WTC11 (cell line): ENCODE results near the gene CPPED1. TPM values are rescaled to one million over a fixed set of nuclear protein-coding genes. Genes with fewer than 3 reads are reported as not detected.

Experiments used
- ATAC-seq: fragments of 200-7000 bp; cut with Tn5 transposase; 2 replicates; pipeline ENCODE4 v1.10.0; 2021; ENCODE audit warnings: mild to moderate bottlenecking, moderate library complexity
- CTCF ChIA-PET: fragments of 300-600 bp; sonication (Branson Sonifier 250); formaldehyde crosslinking; loops from one replicate; lab custom pipeline; 2021; ENCODE audit warnings: antibody characterized with exemption; lab: Charles Lee
- POLR2A ChIA-PET: fragments of 350-600 bp; sonication (Branson Sonifier 250); formaldehyde crosslinking; loops from one replicate; lab custom pipeline; 2021; ENCODE audit warnings: antibody characterized with exemption; lab: Charles Lee
- DNase-seq: peaks from one replicate; pipeline ENCODE4 v3.0.0; 2021; ENCODE audit warnings: low spot score
- H3K27ac Mint-ChIP-seq: 2 replicates; pipeline ENCODE4 v1.8.0; 2021; ENCODE audit warnings: mixed read lengths
- H3K27me3 Mint-ChIP-seq: 2 replicates; pipeline ENCODE4 v1.8.0; 2021; ENCODE audit warnings: low read depth, mild to moderate bottlenecking, moderate library complexity, mixed read lengths
- H3K36me3 Mint-ChIP-seq: 2 replicates; pipeline ENCODE4 v1.8.0; 2021; ENCODE audit warnings: mixed read lengths
- H3K4me1 Mint-ChIP-seq: 2 replicates; pipeline ENCODE4 v1.8.0; 2022; ENCODE audit warnings: mixed read lengths
- H3K4me3 Mint-ChIP-seq: 2 replicates; pipeline ENCODE4 v1.8.0; 2021; ENCODE audit warnings: mild to moderate bottlenecking, moderate library complexity, mixed read lengths
- H3K9me3 Mint-ChIP-seq: 2 replicates; pipeline ENCODE4 v1.8.0; 2021; ENCODE audit warnings: mixed read lengths
- ESRRA ChIP-seq: sonication (generic); formaldehyde crosslinking; IDR thresholded peaks from 2 replicates; pipeline ENCODE4 v1.8.1; 2022; ENCODE audit warnings: mild to moderate bottlenecking, missing genetic modification reagents, borderline replicate concordance
- FOXK1 ChIP-seq: sonication (generic); formaldehyde crosslinking; IDR thresholded peaks from 2 replicates; pipeline ENCODE4 v1.8.0; 2022; ENCODE audit warnings: mild to moderate bottlenecking, moderate library complexity, missing genetic modification reagents
- FOXP1 ChIP-seq: sonication (generic); formaldehyde crosslinking; IDR thresholded peaks from 2 replicates; pipeline ENCODE4 v1.8.0; 2022; ENCODE audit warnings: missing genetic modification reagents, mild to moderate bottlenecking, moderate library complexity, borderline replicate concordance
- IRF2 ChIP-seq: sonication (generic); formaldehyde crosslinking; IDR thresholded peaks from 2 replicates; pipeline ENCODE4 v1.8.0; 2022; ENCODE audit warnings: low read depth, missing genetic modification reagents, borderline replicate concordance
- NFYB ChIP-seq: sonication (generic); formaldehyde crosslinking; conservative IDR thresholded peaks from 2 replicates; pipeline ENCODE4 v1.8.0; 2022; ENCODE audit warnings: low read depth, missing genetic modification reagents
- NR2C2 ChIP-seq: sonication (generic); formaldehyde crosslinking; IDR thresholded peaks from 2 replicates; pipeline ENCODE4 v1.8.0; 2022; ENCODE audit warnings: mild to moderate bottlenecking, missing genetic modification reagents
- OVOL2 ChIP-seq: fragments of 250-450 bp; sonication (Bioruptor Pico); IDR thresholded peaks from 2 replicates; pipeline ENCODE4 v1.9.0; 2021; ENCODE audit warnings: mild to moderate bottlenecking, borderline replicate concordance
- SMAD4 ChIP-seq: sonication (generic); formaldehyde crosslinking; IDR thresholded peaks from 2 replicates; pipeline ENCODE4 v1.8.0; 2022; ENCODE audit warnings: mild to moderate bottlenecking, missing genetic modification reagents
- SP1 ChIP-seq: sonication (generic); formaldehyde crosslinking; conservative IDR thresholded peaks from 2 replicates; pipeline ENCODE4 v1.8.1; 2022; ENCODE audit warnings: missing genetic modification reagents
- TEAD4 ChIP-seq: sonication (generic); formaldehyde crosslinking; IDR thresholded peaks from 2 replicates; pipeline ENCODE4 v1.8.0; 2022; ENCODE audit warnings: mild to moderate bottlenecking, missing genetic modification reagents
- ZBTB21 ChIP-seq: sonication (generic); formaldehyde crosslinking; IDR thresholded peaks from 2 replicates; pipeline ENCODE4 v1.8.1; 2023; ENCODE audit warnings: mild to moderate bottlenecking, missing genetic modification reagents, borderline replicate concordance
- ZNF138 ChIP-seq: sonication (generic); formaldehyde crosslinking; conservative IDR thresholded peaks from 2 replicates; pipeline ENCODE4 v1.8.1; 2022; ENCODE audit warnings: mild to moderate bottlenecking, moderate library complexity, missing genetic modification reagents
- ZNF219 ChIP-seq: sonication (generic); formaldehyde crosslinking; IDR thresholded peaks from 2 replicates; pipeline ENCODE4 v1.8.0; 2023; ENCODE audit warnings: missing genetic modification reagents, mild to moderate bottlenecking, borderline replicate concordance
- total RNA-seq: library from RNA; stranded (reverse); gene quantifications from 3 replicates; pipeline ENCODE4 v1.2.3, GENCODE V29; 2021
- TF ChIP-seq, protein P1 (sequence below): sonication (generic); formaldehyde crosslinking; IDR thresholded peaks from 2 replicates; pipeline ENCODE4 v1.8.1; 2022; ENCODE audit warnings: mild to moderate bottlenecking, missing genetic modification reagents, moderate library complexity, borderline replicate concordance
- TF ChIP-seq, protein P2 (sequence below): sonication (generic); formaldehyde crosslinking; IDR thresholded peaks from 2 replicates; pipeline ENCODE4 v1.8.1; 2023; ENCODE audit warnings: mild to moderate bottlenecking, missing genetic modification reagents
- TF ChIP-seq, protein P3 (sequence below): sonication (generic); formaldehyde crosslinking; IDR thresholded peaks from 2 replicates; pipeline ENCODE4 v1.8.0; 2022; ENCODE audit warnings: mild to moderate bottlenecking, missing genetic modification reagents
- TF ChIP-seq, protein P4 (sequence below): fragments of 250-450 bp; sonication (Bioruptor Pico); IDR thresholded peaks from 2 replicates; pipeline ENCODE4 v1.8.0; 2021; ENCODE audit warnings: mild to moderate bottlenecking
- TF ChIP-seq, protein P5 (sequence below): sonication (generic); formaldehyde crosslinking; IDR thresholded peaks from 2 replicates; pipeline ENCODE4 v1.8.1; 2022; ENCODE audit warnings: missing genetic modification reagents, borderline replicate concordance
- TF ChIP-seq, protein P6 (sequence below): sonication (generic); formaldehyde crosslinking; IDR thresholded peaks from 2 replicates; pipeline ENCODE4 v1.8.0; 2023; ENCODE audit warnings: missing genetic modification reagents, mild to moderate bottlenecking, borderline replicate concordance
- TF ChIP-seq, protein P7 (sequence below): sonication (generic); formaldehyde crosslinking; IDR thresholded peaks from 2 replicates; pipeline ENCODE4 v1.8.1; 2023; ENCODE audit warnings: mild to moderate bottlenecking, missing genetic modification reagents

The CPPED1 gene
- total RNA-seq, 1 experiment from 2014 or later, result 8.8 TPM

DNA sequence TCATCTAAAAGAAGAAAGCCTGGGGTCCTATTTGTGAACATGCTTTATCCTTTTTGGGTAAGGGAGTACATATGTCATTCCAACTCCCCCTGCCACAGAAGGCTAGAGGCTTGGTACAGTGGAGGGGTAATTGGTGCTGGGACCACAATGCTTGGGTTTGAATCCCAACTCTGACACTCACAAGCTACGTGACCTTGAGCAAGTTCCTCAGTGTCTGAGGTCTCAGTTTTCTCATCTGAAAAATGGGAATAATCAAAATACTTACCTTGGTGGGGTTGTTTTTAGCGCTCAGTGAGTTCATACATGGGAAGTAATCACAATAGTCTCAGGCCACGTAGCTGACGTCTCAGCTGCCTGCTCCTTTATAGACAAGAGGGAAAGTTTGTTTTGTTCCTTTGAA, 150.8 kb downstream of the CPPED1 start (continued):
- TF ChIP-seq, protein P1, sequence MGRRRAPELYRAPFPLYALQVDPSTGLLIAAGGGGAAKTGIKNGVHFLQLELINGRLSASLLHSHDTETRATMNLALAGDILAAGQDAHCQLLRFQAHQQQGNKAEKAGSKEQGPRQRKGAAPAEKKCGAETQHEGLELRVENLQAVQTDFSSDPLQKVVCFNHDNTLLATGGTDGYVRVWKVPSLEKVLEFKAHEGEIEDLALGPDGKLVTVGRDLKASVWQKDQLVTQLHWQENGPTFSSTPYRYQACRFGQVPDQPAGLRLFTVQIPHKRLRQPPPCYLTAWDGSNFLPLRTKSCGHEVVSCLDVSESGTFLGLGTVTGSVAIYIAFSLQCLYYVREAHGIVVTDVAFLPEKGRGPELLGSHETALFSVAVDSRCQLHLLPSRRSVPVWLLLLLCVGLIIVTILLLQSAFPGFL, result no peak
- TF ChIP-seq OVOL2, result no peak
- TF ChIP-seq, protein P2, sequence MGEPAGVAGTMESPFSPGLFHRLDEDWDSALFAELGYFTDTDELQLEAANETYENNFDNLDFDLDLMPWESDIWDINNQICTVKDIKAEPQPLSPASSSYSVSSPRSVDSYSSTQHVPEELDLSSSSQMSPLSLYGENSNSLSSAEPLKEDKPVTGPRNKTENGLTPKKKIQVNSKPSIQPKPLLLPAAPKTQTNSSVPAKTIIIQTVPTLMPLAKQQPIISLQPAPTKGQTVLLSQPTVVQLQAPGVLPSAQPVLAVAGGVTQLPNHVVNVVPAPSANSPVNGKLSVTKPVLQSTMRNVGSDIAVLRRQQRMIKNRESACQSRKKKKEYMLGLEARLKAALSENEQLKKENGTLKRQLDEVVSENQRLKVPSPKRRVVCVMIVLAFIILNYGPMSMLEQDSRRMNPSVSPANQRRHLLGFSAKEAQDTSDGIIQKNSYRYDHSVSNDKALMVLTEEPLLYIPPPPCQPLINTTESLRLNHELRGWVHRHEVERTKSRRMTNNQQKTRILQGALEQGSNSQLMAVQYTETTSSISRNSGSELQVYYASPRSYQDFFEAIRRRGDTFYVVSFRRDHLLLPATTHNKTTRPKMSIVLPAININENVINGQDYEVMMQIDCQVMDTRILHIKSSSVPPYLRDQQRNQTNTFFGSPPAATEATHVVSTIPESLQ (CRISPR knock-in tag), result no peak
- TF ChIP-seq, protein P3, sequence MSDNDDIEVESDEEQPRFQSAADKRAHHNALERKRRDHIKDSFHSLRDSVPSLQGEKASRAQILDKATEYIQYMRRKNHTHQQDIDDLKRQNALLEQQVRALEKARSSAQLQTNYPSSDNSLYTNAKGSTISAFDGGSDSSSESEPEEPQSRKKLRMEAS (CRISPR knock-in tag), result no peak
- TF ChIP-seq ZNF219 (CRISPR knock-in tag), result no peak
- TF ChIP-seq, protein P4, sequence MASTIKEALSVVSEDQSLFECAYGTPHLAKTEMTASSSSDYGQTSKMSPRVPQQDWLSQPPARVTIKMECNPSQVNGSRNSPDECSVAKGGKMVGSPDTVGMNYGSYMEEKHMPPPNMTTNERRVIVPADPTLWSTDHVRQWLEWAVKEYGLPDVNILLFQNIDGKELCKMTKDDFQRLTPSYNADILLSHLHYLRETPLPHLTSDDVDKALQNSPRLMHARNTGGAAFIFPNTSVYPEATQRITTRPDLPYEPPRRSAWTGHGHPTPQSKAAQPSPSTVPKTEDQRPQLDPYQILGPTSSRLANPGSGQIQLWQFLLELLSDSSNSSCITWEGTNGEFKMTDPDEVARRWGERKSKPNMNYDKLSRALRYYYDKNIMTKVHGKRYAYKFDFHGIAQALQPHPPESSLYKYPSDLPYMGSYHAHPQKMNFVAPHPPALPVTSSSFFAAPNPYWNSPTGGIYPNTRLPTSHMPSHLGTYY, result no peak
- TF ChIP-seq ZBTB21 (CRISPR knock-in tag), result no peak
- TF ChIP-seq ZNF138 (CRISPR knock-in tag), result no peak
- TF ChIP-seq, protein P5, sequence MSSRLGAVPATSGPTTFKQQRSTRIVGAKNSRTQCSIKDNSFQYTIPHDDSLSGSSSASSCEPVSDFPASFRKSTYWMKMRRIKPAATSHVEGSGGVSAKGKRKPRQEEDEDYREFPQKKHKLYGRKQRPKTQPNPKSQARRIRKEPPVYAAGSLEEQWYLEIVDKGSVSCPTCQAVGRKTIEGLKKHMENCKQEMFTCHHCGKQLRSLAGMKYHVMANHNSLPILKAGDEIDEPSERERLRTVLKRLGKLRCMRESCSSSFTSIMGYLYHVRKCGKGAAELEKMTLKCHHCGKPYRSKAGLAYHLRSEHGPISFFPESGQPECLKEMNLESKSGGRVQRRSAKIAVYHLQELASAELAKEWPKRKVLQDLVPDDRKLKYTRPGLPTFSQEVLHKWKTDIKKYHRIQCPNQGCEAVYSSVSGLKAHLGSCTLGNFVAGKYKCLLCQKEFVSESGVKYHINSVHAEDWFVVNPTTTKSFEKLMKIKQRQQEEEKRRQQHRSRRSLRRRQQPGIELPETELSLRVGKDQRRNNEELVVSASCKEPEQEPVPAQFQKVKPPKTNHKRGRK (CRISPR knock-in tag), result no peak
- no peak for TF ChIP-seq FOXK1
- TF ChIP-seq, all 79 proteins: peak for 0

DNA sequence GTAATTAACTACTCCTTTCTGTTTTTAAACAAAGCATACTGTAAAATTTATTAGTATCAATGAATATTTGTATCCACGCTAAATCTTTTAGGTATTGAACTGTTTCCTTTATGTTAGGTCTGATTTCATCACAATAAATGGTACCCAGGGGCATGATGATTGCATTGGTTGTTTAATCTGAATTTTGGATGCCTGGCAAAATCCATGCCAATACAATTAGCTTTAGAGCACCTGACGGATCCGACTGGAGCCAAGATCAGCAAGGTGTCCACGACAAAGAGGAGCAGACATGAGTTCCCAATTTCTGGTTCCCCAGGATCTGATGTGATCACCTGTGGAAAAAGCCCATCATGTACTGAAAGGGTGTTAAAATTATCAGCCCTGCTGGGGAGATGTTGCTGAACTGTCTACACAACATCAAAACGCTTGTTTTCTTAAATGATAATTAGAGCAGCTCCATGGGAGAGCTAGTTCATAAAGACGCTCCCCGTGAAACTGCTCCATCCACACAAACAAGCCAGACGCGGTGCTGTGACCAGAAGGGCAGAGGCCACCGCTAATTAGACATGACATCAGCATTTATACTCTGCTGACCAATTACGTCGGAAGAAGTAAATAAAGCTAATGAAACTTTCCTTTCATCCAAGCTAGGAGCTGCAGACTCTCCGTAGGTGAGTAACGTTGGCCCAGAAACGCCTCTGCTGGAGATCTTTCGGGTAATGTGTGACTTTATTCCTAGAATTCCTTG, 151.7 kb downstream of the CPPED1 start:
- DNase-seq, result no peak
- TF ChIP-seq IRF2 (CRISPR knock-in tag) (no peak), TEAD4 (CRISPR knock-in tag) (no peak), SP1 (CRISPR knock-in tag) (no peak), NFYB (no peak), NR2C2 (CRISPR knock-in tag) (no peak), ESRRA (CRISPR knock-in tag) (no peak), FOXP1 (CRISPR knock-in tag) (no peak), SMAD4 (CRISPR knock-in tag) (no peak)
- TF ChIP-seq, protein P6, sequence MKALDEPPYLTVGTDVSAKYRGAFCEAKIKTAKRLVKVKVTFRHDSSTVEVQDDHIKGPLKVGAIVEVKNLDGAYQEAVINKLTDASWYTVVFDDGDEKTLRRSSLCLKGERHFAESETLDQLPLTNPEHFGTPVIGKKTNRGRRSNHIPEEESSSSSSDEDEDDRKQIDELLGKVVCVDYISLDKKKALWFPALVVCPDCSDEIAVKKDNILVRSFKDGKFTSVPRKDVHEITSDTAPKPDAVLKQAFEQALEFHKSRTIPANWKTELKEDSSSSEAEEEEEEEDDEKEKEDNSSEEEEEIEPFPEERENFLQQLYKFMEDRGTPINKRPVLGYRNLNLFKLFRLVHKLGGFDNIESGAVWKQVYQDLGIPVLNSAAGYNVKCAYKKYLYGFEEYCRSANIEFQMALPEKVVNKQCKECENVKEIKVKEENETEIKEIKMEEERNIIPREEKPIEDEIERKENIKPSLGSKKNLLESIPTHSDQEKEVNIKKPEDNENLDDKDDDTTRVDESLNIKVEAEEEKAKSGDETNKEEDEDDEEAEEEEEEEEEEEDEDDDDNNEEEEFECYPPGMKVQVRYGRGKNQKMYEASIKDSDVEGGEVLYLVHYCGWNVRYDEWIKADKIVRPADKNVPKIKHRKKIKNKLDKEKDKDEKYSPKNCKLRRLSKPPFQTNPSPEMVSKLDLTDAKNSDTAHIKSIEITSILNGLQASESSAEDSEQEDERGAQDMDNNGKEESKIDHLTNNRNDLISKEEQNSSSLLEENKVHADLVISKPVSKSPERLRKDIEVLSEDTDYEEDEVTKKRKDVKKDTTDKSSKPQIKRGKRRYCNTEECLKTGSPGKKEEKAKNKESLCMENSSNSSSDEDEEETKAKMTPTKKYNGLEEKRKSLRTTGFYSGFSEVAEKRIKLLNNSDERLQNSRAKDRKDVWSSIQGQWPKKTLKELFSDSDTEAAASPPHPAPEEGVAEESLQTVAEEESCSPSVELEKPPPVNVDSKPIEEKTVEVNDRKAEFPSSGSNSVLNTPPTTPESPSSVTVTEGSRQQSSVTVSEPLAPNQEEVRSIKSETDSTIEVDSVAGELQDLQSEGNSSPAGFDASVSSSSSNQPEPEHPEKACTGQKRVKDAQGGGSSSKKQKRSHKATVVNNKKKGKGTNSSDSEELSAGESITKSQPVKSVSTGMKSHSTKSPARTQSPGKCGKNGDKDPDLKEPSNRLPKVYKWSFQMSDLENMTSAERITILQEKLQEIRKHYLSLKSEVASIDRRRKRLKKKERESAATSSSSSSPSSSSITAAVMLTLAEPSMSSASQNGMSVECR (CRISPR knock-in tag), result no peak
- TF ChIP-seq, protein P3 (CRISPR knock-in tag), result no peak
- TF ChIP-seq, protein P7, sequence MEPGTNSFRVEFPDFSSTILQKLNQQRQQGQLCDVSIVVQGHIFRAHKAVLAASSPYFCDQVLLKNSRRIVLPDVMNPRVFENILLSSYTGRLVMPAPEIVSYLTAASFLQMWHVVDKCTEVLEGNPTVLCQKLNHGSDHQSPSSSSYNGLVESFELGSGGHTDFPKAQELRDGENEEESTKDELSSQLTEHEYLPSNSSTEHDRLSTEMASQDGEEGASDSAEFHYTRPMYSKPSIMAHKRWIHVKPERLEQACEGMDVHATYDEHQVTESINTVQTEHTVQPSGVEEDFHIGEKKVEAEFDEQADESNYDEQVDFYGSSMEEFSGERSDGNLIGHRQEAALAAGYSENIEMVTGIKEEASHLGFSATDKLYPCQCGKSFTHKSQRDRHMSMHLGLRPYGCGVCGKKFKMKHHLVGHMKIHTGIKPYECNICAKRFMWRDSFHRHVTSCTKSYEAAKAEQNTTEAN (CRISPR knock-in tag), result no peak
- TF ChIP-seq, protein P1, result no peak

More for the DNA sequence above, 151.7 kb downstream of the CPPED1 start:
- H3K36me3 Mint-ChIP-seq, result no peaks in the 10 kb centered on the region
- no peaks in the 10 kb centered on the region; the same call in 1 of the 2 replicates for H3K27me3 Mint-ChIP-seq
- ATAC-seq, result no peak
- no peaks in the 10 kb centered on the region for H3K4me1 Mint-ChIP-seq
- H3K27ac Mint-ChIP-seq, result no peak overlapping the region
- H3K4me3 Mint-ChIP-seq, result no peak overlapping the region
- ChIA-PET POLR2A (no interaction called here), CTCF (no interaction called here)
- peaks cover 6% of the 10 kb centered on the region for H3K9me3 Mint-ChIP-seq
